ENCODE measurements around the gene CPPED1.

Gene CPPED1

GRCh38 chr16:12803203-12804093, at the start of gene CPPED1:
Gene CPPED1, minus strand, starts transcription at chr16:12803887. Its CDS starts 111 bp downstream, at chr16:12803776.
- DNase-seq (ENCODE audit: low spot score): peak; percentile 83
- peak; percentile 85 for ATAC-seq (ENCODE audit: low read depth)
- TF ChIP-seq CTCF (IDR thresholded peaks at IDR 0.05; ENCODE audit: poor library complexity, severe bottlenecking): no peak
- Histone ChIP-seq H3K4me3 (ENCODE audit: severe bottlenecking) (peak within 1 kb of the TSS; percentile 57), H3K27me3 (ENCODE audit: insufficient read depth, poor library complexity, severe bottlenecking) (no peaks in the 10 kb centered on the region), H3K4me1 (ENCODE audit: insufficient read depth, poor library complexity, severe bottlenecking) (peaks cover 8% of the 10 kb centered on the region), H3K9me3 (ENCODE audit: severe bottlenecking) (no peaks in the 10 kb centered on the region), H3K36me3 (ENCODE audit: low read depth) (no peaks in the 10 kb centered on the region), H3K27ac (ENCODE audit: poor library complexity, severe bottlenecking) (peak within 1 kb of the TSS; percentile 83)

- Histone ChIP-seq H3K27me3 (ENCODE audit: insufficient read depth, poor library complexity, severe bottlenecking) (no peaks in the 10 kb centered on the region), H3K36me3 (ENCODE audit: low read depth) (no peaks in the 10 kb centered on the region), H3K9me3 (ENCODE audit: severe bottlenecking) (no peaks in the 10 kb centered on the region), H3K27ac (ENCODE audit: poor library complexity, severe bottlenecking) (no peak overlapping the region), H3K4me3 (ENCODE audit: severe bottlenecking) (no peak overlapping the region), H3K4me1 (ENCODE audit: insufficient read depth, poor library complexity, severe bottlenecking) (no peaks in the 10 kb centered on the region)
- TF ChIP-seq CTCF (IDR thresholded peaks at IDR 0.05; ENCODE audit: poor library complexity, severe bottlenecking): no peak
- no peak for DNase-seq (ENCODE audit: low spot score)
- ATAC-seq (ENCODE audit: low read depth): no peak
Observed at GRCh38 chr16:12850186-12850585, 46.5 kb upstream of the CPPED1 start.

GRCh38 chr16:12846592-12846991, 42.9 kb upstream of the CPPED1 start:
- H3K36me3 ChIP-seq (ENCODE audit: low read depth): no peaks in the 10 kb centered on the region
- H3K4me1 ChIP-seq (ENCODE audit: insufficient read depth, poor library complexity, severe bottlenecking): no peaks in the 10 kb centered on the region
- no peak overlapping the region for H3K4me3 ChIP-seq (ENCODE audit: severe bottlenecking)
- DNase-seq (ENCODE audit: low spot score): no peak
- ATAC-seq (ENCODE audit: low read depth): no peak
- no peaks in the 10 kb centered on the region for H3K9me3 ChIP-seq (ENCODE audit: severe bottlenecking)
- TF ChIP-seq CTCF (IDR thresholded peaks at IDR 0.05; ENCODE audit: poor library complexity, severe bottlenecking): no peak
- H3K27ac ChIP-seq (ENCODE audit: poor library complexity, severe bottlenecking): no peak overlapping the region
- H3K27me3 ChIP-seq (ENCODE audit: insufficient read depth, poor library complexity, severe bottlenecking): no peaks in the 10 kb centered on the region

- DNase-seq (ENCODE audit: low spot score) (no peak), ATAC-seq (ENCODE audit: low read depth) (no peak)
- TF ChIP-seq CTCF (IDR thresholded peaks at IDR 0.05; ENCODE audit: poor library complexity, severe bottlenecking): no peak
- Histone ChIP-seq H3K27me3 (ENCODE audit: insufficient read depth, poor library complexity, severe bottlenecking) (no peaks in the 10 kb centered on the region), H3K4me3 (ENCODE audit: severe bottlenecking) (no peak overlapping the region), H3K9me3 (ENCODE audit: severe bottlenecking) (no peaks in the 10 kb centered on the region), H3K36me3 (ENCODE audit: low read depth) (no peaks in the 10 kb centered on the region), H3K27ac (ENCODE audit: poor library complexity, severe bottlenecking) (no peak overlapping the region), H3K4me1 (ENCODE audit: insufficient read depth, poor library complexity, severe bottlenecking) (no peaks in the 10 kb centered on the region)
Observed at GRCh38 chr16:12845282-12845681, 41.6 kb upstream of the CPPED1 start.

GRCh38 chr16:12837756-12838155, 34.1 kb upstream of the CPPED1 start:
- ATAC-seq (ENCODE audit: low read depth) (no peak), DNase-seq (ENCODE audit: low spot score) (no peak)
- H3K27me3 ChIP-seq (ENCODE audit: insufficient read depth, poor library complexity, severe bottlenecking): no peaks in the 10 kb centered on the region
- peaks cover 6% of the 10 kb centered on the region for H3K4me1 ChIP-seq (ENCODE audit: insufficient read depth, poor library complexity, severe bottlenecking)
- H3K4me3 ChIP-seq (ENCODE audit: severe bottlenecking): no peak overlapping the region
- no peaks in the 10 kb centered on the region for H3K9me3 ChIP-seq (ENCODE audit: severe bottlenecking)
- H3K36me3 ChIP-seq (ENCODE audit: low read depth): no peaks in the 10 kb centered on the region
- H3K27ac ChIP-seq (ENCODE audit: poor library complexity, severe bottlenecking): no peak overlapping the region
- TF ChIP-seq CTCF (IDR thresholded peaks at IDR 0.05; ENCODE audit: poor library complexity, severe bottlenecking): no peak

All from RWPE2 (cell line).